Skin epidermis (tissue), 12 donors: Measurements from ENCODE around the gene SAFB2.

Experiments used
- H3K27ac ChIP-seq, 21 experiments: fragments of 200-600 bp; sonication (generic) in 11 of 21; one replicate each; pipeline ENCODE4 v1.5.0; 2020; ENCODE audit warnings: mild to moderate bottlenecking in 3 of 21, inconsistent platforms in 2 of 21, moderate library complexity in 2 of 21
- H3K4me3 ChIP-seq, 7 experiments: fragments of 200-600 bp; sonication (generic) in 2 of 7; one replicate each; pipeline ENCODE4 v1.5.0; 2020; ENCODE audit warnings: inconsistent platforms in 2 of 7, mild to moderate bottlenecking in 2 of 7, moderate library complexity in 1 of 7

The SAFB2 gene

GRCh38 chr19:5588441-5588840, 34.1 kb downstream of the SAFB2 start:
- Histone ChIP-seq H3K27ac (no peak overlapping the region), H3K4me3 (no peak overlapping the region)

- no peak overlapping the region for H3K4me3 ChIP-seq
- no peak overlapping the region for H3K27ac ChIP-seq
Observed at GRCh38 chr19:5587661-5588060, 34.9 kb downstream of the SAFB2 start.

- Histone ChIP-seq H3K4me3 (no peak overlapping the region), H3K27ac (no peak overlapping the region)
Observed at GRCh38 chr19:5587071-5587455, 35.5 kb downstream of the SAFB2 start.

- Histone ChIP-seq H3K27ac (peak overlapping the region in 14 of 21 experiments; percentile 18 to 80 (median 62)), H3K4me3 (no peak overlapping the region)
Observed at GRCh38 chr19:5586300-5587070, 36.1 kb downstream of the SAFB2 start.

DNA sequence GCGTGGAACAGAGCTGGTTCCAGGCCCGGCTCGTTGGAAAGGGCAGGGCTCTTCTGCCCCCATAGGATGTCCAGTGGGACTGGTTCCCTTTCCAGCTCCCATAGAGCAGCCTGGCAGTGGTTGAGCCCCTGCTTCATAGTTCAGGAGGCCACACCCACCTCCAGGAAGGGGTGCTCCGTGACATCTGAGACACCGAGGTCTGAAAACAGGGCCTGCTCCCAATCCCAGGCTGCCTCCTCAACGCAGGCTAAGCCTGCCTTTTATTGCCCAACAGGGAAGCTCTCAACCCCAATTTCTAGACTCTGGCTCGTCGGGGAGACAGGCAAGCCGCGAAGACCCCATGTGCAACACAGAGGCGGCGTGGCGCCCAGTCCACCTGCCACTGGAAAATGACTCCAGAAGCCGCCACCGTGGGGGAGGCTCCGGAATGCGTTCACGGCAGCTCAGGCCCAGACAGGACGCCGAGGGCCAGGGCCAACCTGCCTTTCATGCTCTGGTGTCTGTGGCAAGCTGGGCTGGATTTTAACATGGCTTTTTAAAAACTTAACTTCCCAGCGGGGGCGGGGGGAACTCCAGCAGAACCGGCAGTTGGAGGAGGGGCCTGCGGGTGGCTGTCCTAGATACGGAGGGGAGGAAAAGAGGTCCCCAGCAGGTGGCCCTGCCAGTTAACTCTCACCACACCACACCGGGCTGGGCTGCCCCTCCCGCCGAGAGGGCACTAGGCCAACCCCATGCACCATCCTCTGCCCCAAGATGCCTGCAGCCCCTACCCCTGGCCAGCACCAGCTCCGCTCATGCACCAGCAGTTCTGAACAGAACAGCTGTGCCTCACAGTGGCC, 36.9 kb downstream of the SAFB2 start:
- H3K4me3 ChIP-seq = no peak overlapping the region
- H3K27ac ChIP-seq = peak overlapping the region in 19 of 21 experiments; percentile 1 to 80 (median 67)

- Histone ChIP-seq H3K27ac (no peak overlapping the region), H3K4me3 (no peak overlapping the region)
Observed at GRCh38 chr19:5580161-5580571, 42.4 kb downstream of the SAFB2 start.

- Histone ChIP-seq H3K4me3 (no peak overlapping the region), H3K27ac (no peak overlapping the region)
Observed at GRCh38 chr19:5579697-5580096, 42.9 kb downstream of the SAFB2 start.

- no peak overlapping the region for H3K4me3 ChIP-seq
- no peak overlapping the region for H3K27ac ChIP-seq
Observed at GRCh38 chr19:5579286-5579685, 43.3 kb downstream of the SAFB2 start.

DNA sequence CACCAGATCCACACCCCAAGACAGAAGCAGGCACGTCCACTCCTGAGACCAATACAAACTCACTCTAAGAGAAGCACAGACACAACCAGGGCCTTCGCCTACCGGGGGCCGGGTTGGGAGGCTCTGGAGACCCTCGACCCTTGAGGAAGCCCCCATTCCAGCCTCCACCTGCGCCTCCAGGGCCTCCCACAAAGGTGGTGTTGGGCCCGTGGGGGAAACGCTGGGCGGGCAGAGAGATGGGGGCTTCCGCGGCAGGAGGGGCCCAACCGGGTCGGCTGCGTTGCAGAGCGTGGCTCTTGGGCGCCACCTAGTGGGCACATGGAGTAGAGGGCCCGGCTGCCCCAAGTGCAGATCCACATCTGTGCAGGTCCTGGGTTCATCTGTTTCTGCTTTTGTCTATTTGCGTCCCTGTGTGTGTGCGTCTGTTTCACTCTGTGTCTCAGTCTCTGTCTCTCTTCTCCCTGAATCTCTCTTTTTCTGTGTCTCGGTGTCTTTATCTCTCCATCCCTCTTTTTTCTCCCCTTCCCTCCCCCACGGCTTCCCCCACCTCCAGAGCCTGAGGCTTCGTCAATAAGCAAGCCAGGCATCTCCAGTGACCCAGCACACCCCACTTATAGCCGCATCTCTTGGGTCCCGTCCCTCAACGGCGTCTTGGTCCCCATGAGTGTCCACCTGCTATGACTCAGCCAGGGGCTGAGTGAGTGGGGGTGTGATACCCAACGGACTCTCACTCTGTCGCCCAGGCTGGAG, 44.3 kb downstream of the SAFB2 start:
- peak overlapping the region in 5 of 7 experiments; percentile 5 to 13 (median 12) for H3K4me3 ChIP-seq
- H3K27ac ChIP-seq = peak overlapping the region in 20 of 21 experiments; percentile 12 to 88 (median 66)

- H3K27ac ChIP-seq = peak overlapping the region in 5 of 21 experiments; percentile 11 to 57 (median 41)
Observed at GRCh38 chr19:5575590-5575989, 47.0 kb downstream of the SAFB2 start.

DNA sequence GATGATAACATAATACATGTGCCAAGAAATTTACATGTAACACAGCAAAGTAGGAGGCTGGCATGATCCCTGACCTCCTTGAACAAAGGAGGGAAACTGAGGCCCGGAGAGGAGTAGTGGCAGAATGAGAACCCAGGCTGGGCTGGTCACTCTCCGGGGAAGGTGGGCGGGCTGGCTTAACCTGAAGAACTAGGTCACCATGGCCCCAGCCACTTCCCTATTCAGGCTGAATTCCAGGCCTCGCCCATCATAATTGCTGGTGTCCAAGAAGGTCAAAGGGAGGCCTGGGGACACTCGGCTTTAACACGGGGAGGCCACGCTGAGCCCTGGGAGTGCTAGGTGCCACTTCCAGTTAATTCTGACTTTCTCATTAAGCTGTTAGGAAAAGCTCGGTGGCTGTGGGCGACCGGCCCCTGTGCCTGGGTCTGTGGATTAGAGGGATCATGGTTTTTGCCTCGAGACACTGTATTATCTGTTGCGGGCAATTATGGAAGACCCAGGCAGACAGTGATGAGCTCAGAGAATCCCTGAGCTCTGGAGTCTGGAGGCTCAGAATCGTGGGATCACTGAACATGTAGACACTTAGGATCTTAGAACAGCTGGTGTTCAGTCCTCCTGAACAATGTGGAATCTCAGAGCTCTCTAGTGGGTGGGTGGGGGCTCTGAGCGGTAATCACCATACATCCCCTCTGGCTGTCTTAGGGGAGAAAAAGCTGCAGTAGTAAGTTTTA, 49.9 kb downstream of the SAFB2 start:
- Histone ChIP-seq H3K4me3 (no peak overlapping the region), H3K27ac (no peak overlapping the region)

More at GRCh38 chr19:5575590-5575989, 47.0 kb downstream of the SAFB2 start:
- no peak overlapping the region for H3K4me3 ChIP-seq

DNA sequence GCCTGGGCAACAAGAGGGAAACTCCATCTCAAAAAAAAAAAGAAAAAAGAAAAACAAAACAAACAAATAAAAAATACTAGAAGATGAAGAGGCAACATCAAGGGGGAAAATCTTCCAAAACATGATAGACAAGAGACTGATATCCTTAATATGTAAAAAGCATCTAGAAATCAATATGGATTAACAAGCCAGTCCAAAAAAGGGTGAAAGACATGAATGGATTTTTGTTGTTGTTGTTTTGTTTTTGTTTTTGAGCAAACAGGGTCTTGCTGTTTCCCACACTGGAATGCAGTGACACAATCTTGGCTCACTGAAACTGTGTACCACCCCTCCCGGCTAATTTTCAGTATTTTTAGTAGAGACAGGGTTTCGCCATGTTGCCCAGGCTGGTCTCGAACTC, 50.8 kb downstream of the SAFB2 start:
- no peak overlapping the region for H3K4me3 ChIP-seq
- H3K27ac ChIP-seq = peak overlapping the region in 2 of 21 experiments; percentile 6 to 23

- Histone ChIP-seq H3K27ac (peak overlapping the region in 18 of 21 experiments; percentile 64 to 95 (median 86)), H3K4me3 (peak overlapping the region; percentile 25 to 67 (median 52))
Observed at GRCh38 chr19:5567970-5568407, 54.6 kb downstream of the SAFB2 start.

- peak within 1 kb of the TSS; percentile 25 to 67 (median 52) for H3K4me3 ChIP-seq
- peak within 1 kb of the TSS in 20 of 21 experiments; percentile 49 to 95 (median 86) for H3K27ac ChIP-seq
Observed at GRCh38 chr19:5567360-5567969, 55.1 kb downstream of the SAFB2 start, which contains the start of gene TINCR. Gene TINCR (minus strand): TSS chr19:5567953.

- Histone ChIP-seq H3K27ac (peak overlapping the region in 9 of 21 experiments; percentile 11 to 95 (median 40)), H3K4me3 (peak overlapping the region in 6 of 7 experiments; percentile 20 to 67 (median 53))
Observed at GRCh38 chr19:5564930-5565329, 57.6 kb downstream of the SAFB2 start.

- Histone ChIP-seq H3K4me3 (peak overlapping the region in 3 of 7 experiments; percentile 14 to 63 (median 25)), H3K27ac (peak overlapping the region in 12 of 21 experiments; percentile 9 to 95 (median 40))
Observed at GRCh38 chr19:5563935-5564612, 58.5 kb downstream of the SAFB2 start.

DNA sequence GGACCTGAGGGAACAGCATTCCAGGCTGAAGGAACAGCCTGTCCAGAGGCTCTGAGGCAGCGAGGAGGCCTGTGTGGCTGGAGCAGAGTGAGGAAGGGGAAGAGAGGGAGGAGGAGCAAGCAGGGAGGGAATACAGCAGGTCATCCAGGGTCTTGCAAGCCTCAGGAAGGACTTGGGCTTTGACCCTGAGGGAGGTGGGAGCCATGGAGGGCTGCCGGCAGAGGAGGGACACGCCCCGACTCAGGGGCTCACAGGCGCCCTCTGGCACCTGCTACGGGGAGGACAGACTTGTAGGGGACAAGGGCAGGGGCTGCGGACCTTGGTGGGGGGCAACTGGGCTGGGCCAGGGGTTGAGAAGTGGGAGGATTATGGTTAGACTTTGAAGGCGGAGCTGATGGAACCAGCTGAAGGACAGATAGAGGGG, 59.6 kb downstream of the SAFB2 start:
- peak overlapping the region in 7 of 21 experiments; percentile 11 to 39 (median 26) for H3K27ac ChIP-seq
- no peak overlapping the region for H3K4me3 ChIP-seq

DNA sequence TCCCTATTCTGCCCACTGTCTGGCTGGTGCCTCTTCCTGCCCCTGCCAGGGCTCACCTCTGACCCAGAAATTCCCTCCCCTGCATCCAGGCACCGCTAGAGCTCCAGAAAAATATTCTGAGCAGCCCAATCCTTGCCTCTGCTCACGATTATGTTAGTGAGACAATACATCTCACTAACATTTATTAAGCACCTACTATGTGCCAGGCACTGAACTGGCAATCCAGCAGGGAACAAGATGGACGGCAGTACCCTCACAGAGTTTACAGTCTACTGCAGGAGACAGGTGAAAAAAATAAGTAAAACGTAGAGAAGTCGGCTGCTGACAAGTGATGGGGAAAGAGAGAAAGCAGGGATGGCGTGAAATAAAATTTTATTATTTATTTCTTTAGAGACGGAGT, 60.3 kb downstream of the SAFB2 start:
- no peak overlapping the region for H3K27ac ChIP-seq
- H3K4me3 ChIP-seq = no peak overlapping the region
